Activated T-cell treated with anti-CD3 and anti-CD28 coated beads, Interleukin-2, amount 50 U/mL, for 48 hours (primary cell): ENCODE measurements around the gene GSK3B.
"Not testable (repeated sequence)": the region's sequence is repeated elsewhere in the genome, so short reads cannot be mapped to it uniquely, and the experiment has no call there.

Experiments used
- DNase-seq, 2 experiments: peaks; one replicate each; pipeline ENCODE4 v3.0.0-alpha.2; 2020

GSK3B gene

GRCh38 chr3:120052225-120052624 is 42.0 kb downstream of the GSK3B start:
- DNase-seq = no peak

DNA sequence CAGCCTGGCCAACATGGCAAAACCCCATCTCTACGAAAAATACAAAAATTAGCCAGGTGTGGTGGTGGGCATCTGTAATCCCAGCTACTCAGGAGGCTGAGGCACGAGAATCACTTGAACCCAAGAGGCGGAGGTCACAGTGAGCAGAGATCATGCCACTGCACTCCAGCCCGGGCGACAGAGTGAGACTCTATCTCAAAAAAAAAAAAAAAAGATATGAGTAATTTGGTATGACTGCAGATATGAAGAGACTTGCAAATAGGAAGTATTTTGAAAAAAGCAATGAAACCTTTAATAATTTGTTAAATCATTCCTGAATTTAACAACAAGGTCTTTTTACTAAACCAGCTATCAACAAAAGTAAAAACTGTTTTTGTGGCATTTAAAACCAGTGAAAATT is 42.7 kb downstream of the GSK3B start:
- DNase-seq = not testable (repeated sequence)

GRCh38 chr3:120049881-120050539 is 44.2 kb downstream of the GSK3B start:
- no peak for DNase-seq

DNA sequence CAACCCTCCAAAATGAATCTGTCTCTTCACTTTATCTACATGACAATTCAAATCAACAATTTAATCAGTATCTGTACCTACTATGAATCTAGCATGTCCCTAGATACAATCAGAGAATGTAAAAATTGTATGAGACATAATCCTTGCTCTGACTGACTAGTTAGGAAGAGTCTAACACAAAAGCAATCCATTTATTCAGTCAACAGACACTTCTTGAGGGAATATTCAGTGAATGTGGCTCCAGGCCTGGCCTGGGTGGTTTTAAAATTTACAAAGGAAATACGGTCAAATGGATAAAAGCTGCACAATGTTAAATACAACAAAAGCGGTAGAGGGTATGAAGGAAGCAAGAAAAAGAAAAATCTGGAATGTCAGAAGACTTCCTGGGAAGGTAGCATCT is 45.2 kb downstream of the GSK3B start:
- DNase-seq = no peak

- no peak for DNase-seq
Observed at GRCh38 chr3:120048355-120049041, 45.7 kb downstream of the GSK3B start.

DNA sequence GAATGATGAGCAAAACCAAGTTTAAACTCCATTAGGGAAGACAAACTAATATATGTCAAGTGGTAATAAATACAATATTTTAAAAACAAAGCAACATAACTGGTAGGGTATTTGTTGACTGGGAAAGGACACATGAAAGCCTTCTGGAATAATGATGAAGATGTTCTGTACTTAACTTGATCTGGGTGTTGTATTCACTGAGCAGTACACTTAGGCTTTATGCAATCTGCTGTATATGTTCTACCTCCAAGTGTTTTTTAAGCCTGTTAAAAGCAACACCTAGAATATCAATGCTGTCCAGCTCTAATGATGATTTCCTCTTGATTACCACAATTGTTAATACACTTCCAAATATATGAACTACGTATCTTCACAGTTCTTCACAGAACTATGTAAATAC is 46.6 kb downstream of the GSK3B start:
- no peak for DNase-seq

DNA sequence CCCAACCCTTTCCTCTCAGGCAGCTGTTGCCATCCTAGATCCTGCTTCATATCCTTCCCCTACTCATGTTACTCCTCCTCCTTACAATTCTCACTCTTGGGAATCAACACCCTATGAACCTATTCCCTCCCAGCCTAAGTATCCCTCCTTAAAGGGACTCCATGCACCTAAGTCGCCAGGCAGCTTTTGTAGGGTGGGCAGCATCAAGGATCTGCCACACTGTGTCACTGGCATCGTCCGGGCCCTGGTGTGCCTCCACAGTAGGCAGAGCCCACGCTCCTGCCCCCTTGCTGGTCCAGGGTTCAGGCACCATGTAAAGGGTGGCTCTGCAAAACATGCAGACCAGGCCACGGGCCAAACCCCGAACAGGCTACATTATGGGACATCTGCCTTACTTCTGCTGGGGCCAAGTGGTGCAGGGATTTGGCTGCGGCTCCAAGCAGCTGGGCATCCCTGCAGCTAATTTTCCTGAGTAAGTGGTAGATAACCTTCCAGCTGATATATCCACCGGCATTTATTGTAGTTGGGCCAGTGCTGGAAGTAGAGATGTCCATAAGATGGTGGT is 53.4 kb downstream of the GSK3B start:
- DNase-seq = no peak

DNA sequence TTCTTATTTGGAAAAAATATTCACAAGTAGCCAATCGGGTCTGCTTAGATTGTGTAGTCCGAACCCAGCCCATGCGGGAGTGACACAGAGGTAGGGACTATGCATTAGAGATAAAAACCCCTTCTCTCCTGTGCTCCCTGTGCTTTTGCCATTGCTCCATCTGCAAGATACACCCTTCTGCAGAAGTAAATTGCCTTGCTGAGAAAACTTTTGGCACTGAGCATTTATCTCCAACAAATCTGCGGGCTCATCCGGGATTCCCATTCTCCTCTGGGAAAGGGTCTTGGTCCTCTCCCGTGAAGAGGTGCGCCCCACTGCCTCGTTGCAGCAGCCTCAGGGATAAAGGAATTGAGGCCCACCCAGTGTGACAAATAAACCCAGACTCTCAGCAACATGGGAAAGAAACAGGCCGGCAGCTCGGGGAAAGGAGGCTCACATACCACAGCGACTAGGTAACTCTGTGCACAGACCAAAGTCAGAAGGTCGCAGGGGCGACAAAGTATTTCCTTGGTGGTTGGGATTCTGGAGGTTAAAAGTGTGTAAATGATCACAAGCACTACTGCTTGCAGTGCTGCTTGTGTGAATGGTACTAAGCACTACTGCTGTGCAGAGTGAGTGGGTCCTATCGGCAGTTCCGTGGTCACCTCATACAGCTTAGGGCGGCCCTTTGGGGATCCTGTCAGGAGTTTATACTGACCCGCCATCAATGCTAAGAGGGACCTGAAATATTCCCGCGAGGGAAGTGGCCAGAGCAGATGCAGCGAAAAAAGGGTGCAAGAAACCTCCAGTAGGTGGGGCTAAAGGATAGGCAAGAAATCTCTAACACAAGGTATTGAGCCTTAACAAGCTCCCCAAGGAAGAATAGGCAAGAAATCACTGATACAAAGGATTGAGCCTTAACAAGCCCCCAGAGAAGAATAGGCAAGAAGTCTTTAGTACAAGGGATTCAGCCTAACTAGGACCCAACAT is 54.3 kb downstream of the GSK3B start:
- DNase-seq = no peak

DNA sequence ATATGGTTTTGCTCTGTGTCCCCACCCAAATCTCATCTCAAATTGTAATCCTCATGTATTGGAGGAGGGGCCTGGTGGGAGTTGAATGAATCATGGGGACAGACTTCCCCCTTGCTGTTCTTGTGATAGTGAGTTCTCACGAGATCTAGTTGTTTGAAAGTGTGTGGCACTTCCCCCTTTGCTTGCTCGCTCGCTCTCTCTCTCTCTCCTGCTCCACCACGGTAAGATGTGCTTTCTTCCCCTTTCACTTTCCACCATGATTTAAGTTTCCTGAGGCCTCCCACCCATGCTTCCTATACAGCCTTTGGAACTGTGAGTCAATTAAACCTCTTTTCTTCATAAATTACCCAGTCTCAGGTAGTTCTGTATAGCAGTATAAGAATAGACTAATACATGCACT is 60.7 kb downstream of the GSK3B start:
- no peak for DNase-seq

- DNase-seq = no peak
Observed at GRCh38 chr3:120031561-120031960, 62.7 kb downstream of the GSK3B start.

DNA sequence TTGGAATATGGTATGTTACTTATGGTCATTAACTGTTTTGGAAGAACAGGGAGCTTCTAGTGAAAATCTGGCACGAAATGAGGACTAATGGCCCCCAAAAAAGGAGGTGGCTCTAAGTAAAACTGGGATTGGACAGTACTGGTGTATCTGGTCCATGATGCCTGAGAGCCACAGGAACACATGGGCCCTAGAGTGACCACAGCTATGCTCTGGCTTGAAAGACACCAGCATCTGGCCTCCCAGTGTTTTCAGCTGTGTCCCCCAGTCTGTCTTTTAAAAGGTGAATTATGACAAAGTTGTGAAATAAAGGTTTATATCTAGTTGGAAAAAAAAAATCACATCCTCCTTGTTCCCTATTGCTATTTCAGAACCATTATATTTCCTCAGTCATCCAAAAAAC is 64.5 kb downstream of the GSK3B start:
- DNase-seq = no peak

GRCh38 chr3:120028271-120029047 is 65.8 kb downstream of the GSK3B start:
- DNase-seq = no peak

DNA sequence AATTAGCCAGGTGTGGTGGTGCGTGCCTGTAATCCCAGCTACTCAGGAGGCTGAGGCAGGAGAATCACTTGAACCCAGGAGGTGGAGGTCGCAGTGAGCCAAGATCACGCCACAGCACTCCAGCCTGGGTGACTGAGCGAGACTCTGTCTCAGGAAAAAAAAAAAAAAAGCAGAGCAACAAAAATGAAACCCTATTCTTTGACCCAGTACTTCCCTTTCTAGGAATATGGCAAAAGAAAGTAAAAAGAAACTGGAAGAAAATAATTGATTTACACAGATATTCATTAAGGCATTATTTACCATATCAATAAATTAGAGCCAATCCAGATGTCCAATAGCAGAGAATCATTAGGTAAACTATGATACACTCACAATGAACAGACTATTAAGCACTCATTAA is 67.0 kb downstream of the GSK3B start:
- no peak for DNase-seq

GRCh38 chr3:120025520-120025919 is 68.7 kb downstream of the GSK3B start:
- DNase-seq = no peak

DNA sequence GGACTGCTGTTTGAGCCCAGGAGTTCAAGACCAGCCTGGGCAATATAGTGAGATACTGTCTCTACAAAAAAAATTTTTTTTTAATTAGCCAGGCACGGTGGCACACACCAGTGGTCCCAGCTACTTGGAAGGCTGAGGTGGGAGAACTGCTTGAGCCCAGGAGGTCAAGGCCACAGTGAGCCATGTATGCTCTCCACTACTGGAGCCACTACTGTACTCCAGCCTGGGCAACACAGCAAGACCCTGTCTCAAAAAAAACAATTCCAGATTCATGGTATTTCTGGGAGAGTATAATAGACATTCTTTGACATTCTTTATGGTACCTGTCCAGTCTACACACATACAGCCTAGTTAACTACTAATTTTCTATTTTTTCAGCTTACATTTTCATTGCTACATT is 70.1 kb downstream of the GSK3B start:
- DNase-seq = no peak

DNA sequence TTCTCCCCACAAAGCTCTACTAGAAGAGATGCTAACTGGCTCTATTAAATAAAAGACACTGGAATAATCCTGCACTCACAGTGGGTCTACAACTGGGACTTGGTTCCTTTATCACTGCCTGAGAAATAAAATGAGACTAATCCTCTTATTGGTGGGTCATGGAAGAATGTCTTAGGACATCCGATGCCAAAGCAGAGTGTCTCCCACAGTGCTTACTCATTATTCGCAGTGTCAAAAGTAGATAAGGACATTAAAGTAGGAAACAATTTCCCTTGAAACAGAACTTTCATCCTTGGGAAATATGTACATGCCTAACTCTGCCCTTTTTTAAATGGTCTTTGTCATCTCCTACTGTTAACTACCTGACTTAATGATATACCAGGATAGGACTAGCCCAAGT is 71.5 kb downstream of the GSK3B start:
- DNase-seq = no peak

DNA sequence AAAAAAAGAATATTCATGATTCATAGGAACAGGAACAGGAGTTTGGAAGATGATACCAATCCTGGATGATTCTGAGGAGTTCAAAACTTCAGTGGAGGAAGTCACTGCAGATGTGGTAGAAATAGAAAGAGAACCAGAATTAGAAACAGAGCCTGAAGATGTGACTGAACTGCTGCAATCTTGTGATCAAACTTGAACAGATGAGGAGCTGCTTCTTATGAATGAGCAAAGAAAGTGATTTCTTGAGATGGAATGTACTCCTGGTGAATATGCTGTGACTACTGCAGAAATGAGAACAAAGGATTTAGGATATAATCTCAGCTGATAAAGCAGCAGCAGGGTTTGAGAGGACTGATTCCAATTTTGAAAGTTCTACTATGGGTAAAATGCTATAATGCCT is 72.7 kb downstream of the GSK3B start:
- DNase-seq = no peak

GRCh38 chr3:120018299-120018698 is 75.9 kb downstream of the GSK3B start:
- no peak for DNase-seq

DNA sequence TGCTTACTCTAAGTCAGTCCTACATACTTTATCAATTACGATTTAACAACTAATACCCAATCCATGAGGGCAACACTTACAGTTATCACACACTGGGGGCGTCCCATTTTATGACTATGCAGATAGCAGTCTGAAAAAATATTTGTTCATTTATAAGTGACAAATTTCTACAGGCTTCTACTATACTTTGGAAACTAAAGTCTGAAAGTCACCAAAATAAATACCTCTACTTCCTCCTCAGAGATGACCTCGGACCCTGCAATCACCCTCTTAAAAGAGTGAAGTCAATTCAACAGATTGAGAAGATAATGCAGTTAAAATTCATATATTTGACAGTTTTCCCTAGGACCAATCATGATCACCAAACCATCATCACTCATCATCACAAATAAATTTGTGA is 76.6 kb downstream of the GSK3B start:
- no peak for DNase-seq

DNA sequence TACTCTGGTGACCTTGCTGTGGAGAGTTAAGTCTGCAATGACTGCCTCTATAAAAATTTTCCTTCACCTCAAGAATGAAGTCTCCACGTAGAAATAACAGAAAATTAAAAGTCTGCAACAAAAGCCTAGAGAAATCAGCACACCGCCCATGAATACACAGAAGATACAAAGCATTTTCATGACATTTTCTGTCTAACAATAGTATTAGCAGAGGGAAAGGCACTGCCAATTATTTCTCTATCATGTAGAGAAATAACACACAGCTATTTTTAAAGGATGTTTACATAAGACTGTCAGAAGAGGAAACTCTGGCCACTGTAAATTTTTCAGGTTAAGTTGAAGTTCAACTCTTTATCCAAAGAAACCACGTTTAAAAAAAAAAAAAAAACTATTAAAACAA is 80.8 kb downstream of the GSK3B start:
- DNase-seq = no peak

GRCh38 chr3:120005741-120006140 is 88.5 kb downstream of the GSK3B start:
- not testable (repeated sequence) for DNase-seq

- peak; percentile 33 to 41 for DNase-seq
Observed at GRCh38 chr3:120004008-120004498, 90.2 kb downstream of the GSK3B start.
